ENCODE data around the gene GNPTG.

Gene GNPTG

DNA sequence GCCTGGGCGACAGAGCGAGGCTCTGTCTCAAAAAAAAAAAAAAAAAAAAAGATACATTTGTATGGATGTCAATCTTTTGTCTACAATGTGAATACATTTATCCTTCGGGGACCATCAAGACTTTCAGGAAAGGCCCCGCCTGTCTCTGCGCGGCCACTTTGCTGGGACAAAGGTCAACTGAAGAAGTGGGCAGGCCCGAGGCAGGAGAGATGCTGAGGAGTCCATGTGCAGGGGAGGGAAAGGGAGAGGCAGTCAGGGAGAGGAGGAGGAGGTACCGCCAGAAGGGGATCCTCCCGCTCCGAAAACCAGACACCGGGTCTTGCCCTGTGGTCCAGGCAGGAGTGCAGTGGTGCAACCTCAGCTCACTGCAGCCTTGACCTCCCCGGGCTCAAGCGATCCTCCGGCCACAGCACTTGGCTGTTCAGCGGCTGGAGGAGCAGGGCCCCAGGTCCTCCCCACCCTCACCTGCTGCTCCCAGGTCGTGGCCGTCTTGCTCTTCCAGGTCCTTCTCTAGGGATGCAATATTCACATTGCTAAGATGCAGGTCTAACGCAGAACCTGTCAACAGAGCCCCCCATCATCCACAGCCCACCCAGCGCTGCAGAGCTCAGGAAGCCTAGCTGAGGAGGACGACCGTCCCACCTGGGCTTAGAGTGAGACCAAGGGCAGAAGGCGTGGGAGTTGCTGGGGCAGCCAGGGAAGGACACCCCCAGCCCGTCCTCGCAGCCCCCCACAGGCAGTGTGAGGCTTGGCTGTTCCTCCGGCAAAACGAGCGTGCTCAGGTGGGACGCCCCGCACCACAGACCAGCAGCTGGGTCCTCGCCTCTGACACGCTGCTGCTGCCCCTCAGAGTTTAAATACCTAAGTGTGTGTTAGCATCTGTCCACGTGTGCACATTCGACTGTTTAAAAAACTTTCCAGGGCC, 19.6 kb downstream of the GNPTG start:
- no peak for DNase-seq (ENCODE audit: low spot score)

DNA sequence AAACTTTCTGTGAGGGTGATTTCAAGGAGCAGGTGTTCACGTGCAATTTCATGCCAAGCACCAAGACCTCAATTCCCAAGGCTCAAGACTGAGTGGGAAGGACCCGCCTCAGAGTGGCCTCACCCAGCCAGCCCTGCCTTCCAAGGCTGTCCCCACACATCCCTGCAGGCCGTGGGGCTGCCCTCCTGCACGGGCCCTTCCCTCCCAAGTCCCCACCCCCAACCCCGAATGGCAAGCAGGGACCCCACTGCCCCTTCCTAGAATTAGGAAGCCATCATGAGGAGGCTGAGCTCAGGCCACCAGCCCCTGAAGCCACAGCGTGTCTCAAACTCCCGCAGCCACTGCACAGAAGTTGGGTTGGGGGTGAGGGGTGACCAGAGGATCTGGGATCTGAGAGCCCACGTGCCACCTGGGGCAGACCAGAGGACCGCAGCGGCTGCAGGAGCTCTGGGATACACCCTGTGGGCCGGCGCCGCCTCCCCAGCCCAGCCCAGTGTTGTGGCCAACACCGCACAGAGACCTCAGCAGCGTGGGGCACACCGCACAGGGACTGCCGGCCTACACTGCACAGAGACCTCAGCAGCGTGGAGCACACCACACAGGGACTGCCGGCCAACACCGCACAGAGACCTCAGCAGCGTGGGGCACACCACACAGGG, 20.7 kb downstream of the GNPTG start:
- no peak for DNase-seq (ENCODE audit: low spot score)

DNA sequence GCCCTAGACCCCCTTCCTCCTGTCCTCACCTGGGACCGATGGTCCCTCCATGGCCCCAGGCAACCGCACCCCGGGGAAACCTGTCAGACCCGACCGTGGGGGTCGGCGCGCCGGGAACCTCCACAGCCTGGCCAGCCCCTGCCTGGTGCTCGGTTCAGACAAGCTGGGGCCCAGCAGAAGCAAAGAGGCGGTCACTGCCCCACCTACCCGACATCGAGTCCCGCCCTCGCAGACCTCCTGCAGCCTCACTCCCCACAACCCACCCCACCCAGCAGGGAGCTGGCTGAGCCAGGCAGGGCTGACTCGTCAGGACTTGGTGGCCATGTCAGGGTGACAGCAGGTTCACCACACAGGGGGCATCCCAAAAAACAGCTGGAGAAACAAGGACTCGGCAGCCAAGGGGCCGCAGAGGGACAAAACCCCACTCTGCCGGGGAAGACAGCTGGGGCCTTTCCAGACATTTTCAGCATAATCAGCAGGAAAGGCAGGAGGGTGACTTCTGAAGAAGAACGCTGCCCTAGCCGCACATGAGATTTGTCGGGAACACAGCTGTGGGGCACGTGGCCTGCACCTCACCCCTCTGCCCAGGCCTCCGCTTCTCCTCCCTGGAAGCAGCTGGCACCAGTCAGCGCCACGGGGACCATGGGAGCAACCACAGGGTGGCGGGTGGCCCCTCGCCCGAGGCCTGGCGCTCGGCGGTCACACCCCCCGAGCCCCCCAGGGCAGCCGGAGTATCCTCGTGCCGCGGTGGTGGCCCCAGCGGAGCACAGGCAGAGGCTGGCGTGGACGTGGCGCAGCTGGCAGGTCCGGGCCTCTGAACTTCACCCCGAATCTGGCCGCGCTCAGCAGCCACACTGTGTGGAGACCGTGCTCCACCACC, 22.9 kb downstream of the GNPTG start:
- no peak for DNase-seq (ENCODE audit: low spot score)

DNA sequence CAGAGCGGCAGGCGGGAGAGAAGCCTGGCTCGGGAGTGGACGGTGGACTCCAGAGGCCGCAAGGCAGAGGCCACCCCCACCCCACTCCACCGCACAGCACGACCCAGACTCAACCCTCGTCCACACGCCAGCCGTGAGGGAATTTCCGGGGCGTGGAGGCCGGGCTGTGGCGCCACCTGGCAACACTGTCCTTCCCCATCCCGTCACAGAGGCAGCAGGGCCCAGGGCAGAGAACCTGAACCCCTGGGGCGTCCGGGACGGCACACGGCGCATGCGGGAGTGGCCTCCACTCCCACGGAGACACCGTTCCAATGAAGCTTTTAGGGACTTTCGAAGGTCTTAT, 23.5 kb downstream of the GNPTG start:
- DNase-seq (ENCODE audit: low spot score), result no peak

DNA sequence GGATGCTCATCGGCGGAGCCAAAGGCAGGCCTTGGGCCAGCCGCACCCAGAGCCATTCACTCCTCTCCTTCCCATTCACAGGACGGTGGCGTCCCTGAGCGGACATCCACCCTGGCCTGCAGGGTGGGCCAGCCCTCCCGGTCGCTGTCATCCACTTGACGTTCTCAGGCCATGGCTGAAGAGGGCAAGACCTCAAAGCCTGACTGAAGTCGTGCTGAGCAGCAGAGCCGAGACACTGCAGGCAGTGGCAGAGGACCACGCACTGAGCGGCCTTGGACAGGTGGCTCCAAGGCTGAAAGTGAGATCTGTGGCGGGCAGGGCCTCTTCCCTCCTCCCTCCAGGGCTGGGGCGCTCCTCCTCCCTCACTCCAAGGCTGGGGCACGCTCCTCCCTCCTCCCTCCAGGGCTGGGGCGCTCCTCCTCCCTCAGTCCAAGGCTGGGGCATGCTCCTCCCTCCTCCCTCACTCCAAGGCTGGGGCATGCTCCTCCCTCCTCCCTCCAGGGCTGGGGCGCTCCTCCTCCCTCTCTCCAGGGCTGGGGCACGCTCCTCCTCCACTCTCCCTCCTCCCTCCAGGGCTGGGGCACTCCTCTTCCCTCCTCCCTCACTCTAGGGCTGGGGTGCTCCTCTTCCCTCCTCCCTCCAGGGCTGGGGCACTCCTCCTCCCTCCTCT, 24.1 kb downstream of the GNPTG start:
- no peak for DNase-seq (ENCODE audit: low spot score)

DNA sequence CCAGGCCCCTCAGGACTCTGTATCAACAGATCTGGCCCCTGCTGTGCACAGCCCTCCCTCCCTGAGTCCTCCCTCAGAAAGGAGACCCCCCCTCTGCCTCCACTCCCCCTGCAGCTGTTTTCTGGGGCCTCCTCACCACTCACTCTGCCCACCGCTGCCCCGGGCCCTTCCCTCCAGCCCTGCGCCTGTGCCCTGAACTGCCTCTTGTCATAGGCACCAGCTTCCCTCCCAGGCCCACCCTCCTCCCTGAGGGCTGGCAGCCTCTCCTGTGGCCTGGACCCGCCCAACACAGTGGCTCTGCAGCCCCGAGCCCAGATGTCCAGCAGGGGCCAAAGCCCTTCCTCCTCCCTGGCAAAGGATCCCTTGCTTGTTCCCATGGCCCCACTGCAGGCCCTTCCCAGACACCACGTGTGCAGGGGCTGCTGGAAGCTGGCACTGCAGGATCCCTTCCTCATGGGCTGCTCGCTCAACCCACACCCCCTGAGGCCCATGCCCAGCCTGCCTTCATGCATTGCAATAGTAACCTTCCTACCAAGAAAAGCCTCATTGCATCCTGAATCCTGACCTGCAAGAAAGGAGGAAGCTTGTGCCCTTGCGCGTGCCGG, 25.8 kb downstream of the GNPTG start:
- no peak for DNase-seq (ENCODE audit: low spot score)

DNA sequence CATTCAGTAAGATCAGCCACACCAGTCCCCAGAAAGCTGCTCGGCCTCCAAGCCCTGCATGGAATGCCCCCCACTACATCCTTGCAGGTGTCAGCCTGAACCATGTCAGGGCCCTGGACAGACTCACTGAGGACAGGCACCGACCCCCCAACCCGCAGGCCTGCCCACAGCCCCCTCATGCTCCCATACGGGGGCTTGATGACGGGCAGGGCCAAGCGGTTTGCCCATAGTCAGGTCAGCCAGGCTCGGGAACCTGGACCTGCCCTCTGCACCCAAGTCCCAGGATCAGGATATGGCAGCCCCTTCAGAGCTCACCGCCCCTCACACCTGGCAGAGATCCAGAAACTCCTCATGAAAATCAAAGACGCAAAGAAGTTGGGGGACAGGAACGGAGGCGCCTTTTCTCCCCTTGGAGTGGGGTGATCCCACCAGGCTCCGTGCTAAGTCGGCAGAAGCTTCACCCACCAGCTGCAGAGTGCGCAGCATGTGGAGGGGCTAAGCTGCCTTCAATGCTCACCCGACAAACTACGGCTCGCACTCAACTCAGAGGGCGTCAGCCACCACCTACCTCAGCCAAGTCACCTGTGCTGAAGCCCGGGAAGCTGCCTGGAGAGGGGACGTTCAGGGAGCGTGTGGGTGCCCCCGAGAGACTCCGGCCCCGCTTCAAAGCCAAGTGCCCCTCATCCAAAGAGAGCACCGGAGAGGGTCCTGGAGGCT, 26.5 kb downstream of the GNPTG start:
- DNase-seq (ENCODE audit: low spot score), result no peak

DNA sequence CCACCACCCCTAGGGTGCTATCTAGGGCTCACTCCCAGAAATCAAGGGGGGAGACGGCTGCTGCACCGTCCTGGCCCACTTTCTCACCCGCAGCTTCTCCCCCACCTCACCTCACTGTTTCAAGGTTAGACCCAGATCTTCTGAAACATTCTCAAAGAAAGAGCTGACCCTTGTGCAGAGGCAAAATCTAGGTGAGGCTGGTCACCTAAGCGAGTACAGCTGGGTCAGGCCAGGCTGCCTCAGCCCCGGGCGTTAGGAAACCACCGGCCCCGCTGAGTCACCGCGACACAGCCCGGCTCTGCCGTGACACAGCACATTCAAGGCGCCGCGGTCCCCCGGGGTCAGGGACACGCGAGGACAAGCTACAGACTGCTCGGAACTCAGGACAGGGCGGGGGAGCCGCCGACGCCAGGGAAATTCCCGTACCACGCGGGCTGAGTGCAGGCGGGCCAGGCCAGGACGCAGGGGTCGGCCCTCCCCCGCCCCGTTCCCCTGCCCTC, 27.1 kb downstream of the GNPTG start:
- peak; percentile 67 for DNase-seq (ENCODE audit: low spot score)

DNA sequence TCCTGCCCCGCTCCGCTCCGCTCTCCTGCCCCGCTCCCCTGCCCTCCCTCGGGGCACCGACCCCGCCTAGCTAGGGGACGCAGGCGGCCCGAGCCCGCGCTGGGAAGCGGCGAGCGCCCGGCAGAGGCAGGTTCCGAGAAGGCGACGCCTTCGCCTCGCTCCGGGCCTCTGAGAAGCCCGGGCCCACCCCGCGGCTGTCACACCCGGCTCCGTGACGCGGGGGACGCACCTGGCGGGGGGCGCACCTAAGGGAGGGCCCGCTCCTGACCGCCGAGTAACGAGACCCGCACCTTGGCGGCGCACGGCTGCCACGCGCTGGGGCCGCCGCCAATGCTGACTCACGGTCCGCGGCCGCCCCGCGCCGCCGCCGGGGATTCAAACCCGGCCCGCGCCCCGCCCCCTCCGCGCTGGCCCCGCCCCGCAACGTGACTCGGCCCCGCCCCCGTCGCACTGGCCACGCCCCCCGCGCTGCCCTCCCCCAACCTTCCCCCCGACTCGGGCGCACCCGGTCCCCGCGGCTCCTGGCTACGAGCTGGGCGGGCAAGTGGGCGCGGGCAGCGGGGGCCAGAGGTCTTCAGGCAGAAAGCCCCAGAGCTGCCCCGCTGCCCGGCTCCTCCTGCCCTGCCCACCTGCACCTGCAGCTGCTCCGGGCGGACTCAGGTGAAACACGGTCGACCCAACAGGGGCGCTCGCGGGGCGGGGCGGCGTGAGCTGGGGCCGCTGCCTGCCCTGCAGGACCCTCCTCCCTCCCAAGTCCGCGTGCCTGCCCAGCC, 27.8 kb downstream of the GNPTG start:
- peak; percentile 73 for DNase-seq (ENCODE audit: low spot score)

DNA sequence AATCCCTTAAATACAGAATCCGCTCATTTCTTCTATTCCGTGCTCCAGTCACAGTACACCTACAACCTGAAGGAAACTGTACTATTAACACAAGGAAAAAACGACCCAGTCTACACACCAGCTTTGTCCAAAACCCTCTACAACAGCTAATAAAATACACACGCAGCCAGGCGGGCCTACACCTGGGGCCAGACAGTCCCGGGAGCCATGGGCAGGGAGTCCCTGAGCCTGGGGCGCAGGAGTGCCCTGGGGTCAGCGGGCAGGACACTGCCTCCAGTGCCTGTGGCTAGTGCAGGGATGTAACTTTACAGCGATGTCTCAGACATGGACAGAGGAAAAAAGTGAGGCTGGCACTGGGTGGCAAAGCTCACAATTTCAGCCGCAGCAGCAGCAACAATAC, 28.5 kb downstream of the GNPTG start:
- DNase-seq (ENCODE audit: low spot score), result no peak

DNA sequence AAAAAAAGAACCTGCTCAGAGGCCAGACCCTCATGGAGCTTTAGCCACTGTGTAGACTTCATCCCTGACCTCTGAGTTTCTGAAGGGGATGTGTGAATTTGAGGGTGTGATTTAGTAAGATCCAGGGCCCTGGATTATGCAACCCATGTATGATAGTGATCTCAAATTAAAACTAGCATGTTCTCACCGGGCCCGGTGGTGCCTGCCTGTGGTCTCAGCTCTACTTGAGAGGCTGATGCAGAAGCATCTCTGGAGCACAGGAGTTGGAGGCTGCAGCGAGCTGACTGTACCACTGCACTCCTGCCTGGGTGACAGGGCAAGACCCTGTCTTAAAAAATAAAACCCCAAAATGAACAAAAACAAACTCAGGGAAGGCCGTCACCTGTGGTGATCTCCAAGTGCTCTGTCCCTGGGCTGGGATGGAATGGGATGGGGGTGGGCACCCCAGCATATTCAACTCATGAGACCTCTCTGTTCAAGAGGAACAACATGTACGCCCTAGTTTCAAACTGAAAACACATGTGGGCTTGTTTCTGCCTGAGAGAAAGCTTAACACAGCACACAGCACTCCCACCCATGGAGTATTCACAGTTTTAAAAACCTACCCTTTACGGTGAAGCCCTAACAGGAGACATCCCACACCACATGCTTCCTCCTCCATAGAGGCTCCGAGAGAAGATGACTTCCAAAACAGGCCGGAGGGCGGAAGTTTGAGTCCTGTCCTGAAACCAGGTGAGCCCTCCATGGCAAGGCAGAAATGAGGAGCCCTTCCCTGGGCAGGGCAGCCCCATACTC, 30.1 kb downstream of the GNPTG start:
- no peak for DNase-seq (ENCODE audit: low spot score)

DNA sequence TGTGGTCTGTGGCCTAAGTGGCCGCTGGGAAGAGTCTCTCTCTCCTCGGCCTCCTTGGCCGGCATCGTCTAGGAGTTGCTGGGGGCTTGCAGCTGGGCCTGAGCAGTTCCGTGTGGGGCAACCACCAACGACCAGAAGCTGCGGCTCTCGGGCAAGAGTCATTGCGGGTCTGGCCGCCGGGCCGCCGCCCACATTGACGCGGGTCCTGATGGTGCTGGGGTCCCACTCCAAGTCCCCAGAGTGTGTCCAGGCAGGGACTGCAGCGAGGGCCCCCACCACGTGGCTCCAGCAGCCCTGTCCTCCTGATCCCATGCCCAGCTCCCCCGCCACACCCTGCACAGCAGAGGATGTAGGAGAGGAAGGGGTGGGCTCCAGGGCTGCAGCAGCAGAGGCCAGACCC, 31.8 kb downstream of the GNPTG start:
- no peak for DNase-seq (ENCODE audit: low spot score)

DNA sequence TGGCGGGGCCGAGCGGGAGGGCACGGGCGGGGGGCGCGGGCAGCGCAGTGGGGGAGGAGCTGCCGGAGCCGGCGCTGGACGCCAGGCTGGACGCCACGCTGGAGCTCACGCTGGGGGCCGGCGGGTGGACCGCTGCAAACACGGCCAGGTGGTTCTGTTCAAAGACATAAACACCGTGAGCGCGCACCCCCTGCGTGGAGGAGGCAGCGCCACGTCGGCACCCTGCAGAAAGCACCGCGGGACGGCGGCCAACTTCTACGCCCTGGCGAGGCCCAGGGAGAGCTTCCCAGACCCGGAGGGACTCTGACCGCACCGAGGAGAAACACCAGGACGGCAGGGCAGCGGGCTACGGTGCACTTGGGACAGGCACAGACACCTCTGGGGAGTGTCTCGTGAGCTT, 33.5 kb downstream of the GNPTG start:
- no peak for DNase-seq (ENCODE audit: low spot score)

DNA sequence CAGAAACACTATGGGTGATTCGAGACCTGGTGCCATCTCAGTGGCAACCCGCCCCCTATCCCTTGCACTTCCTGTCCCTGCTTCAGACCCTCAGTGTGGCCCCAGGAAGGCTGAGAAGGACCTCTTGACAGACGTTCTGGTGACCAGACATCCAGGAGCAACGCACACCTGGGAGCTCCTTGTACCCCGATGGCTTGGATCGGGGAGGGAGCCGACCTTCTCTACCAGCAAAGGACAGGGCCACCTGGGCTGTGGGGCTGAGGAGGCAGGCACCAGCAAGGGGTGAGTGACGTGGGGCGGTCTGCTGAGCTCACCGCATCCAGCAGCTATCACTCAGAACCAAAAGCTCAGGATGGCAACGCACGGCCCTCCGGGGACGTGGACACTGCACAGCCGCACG, 35.6 kb downstream of the GNPTG start:
- DNase-seq (ENCODE audit: low spot score), result no peak

DNA sequence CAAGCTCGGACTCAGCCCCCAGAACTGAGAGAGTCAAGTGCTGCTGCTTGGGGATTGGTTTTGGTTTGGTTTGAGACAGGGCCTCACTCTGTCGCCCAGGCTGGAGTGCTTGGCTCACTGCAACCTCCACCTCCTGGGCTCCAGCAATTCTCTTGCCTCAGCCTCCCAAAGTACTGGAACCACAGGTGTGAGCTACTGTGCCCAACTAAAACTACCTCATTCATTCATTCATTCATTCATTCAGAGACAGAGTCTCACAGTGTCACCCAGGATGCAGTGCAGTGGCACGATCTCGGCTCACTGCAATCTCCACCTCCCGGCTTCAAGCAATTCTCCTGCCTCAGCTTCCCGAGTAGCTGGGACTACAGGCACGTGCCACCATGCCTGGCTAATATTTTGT, 38.0 kb downstream of the GNPTG start:
- no peak for DNase-seq (ENCODE audit: low spot score)

DNA sequence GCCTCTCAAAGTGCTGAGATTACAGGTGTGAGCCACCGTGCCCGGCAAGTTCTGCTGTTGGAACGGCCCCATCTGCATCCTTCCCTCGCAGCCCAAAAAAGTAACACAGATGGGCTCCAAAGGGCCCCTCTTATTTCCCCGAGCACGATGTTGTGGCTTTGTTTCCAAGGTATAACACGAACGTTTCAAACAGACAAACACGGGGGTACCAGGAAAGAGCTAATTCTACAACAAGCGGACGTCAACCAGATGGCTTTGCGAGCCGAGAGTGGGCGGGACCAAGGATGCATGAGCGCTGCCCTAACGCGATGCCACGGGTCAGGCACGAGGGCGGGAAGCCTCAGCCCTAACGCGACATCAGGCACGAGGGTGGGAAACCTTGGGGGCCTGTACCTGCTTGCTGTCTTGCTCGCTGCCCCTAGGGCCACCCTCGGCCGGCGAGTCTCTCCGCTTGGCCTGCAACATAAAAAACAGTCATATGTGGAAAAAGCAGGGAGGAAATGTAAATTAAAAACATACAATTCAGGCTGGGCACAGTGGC, 38.6 kb downstream of the GNPTG start:
- no peak for DNase-seq (ENCODE audit: low spot score)

DNA sequence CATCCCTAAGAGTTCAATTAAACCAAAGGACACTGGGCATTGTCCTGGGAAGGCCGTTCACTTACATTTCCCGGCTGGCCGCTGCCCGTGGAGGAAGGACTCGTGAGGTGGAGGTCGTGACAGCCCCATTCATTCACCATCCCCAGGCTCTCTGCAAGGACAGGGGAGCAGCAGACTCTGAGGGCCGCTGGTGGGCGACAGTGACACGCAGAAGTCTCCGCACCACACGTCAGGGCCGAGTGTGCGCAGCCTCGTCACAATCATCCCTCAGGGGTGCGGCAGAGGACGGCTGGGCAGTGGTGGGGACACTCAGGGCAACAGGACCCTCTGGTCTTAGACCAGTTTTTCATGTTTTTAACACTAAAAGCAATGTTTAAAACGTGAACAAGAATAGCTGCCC, 41.1 kb downstream of the GNPTG start:
- DNase-seq (ENCODE audit: low spot score), result no peak

DNA sequence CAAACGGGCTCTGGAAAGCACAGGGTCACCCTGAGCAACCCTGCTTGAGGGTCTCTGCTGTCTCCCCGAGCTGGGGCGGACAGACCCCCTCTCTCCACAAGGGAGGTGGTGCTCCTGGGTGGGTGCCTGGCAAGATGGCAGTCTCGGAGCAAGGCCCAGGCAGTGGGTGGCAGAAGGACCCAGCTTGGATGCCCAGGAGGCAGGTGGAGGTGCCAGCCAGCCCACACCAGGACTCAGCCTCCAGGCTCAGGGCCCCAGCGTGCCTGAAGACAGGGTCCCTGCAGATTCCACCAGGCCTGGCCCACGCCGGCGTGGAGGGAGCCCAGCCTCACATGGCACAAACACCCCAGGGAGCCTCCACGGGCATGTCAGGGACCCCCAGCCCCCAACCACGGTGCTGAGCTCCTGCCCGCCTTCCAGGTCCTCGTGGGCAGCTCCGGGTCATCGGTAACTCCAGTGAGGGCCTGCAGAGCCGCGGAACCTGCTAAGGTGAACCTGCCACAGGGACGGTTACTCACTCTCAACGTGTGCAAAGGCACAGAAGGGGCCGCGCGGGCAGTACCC, 42.0 kb downstream of the GNPTG start:
- DNase-seq (ENCODE audit: low spot score), result no peak

Data from activated CD4-positive, alpha-beta T cell treated with anti-CD3 and anti-CD28 coated beads, Interleukin-2, Interleukin-4, amounts not matched to agents 100 ng/mL and 50 ng/mL, durations not matched to agents 16 hours and 8 hours (primary cell).